A673 (cell line): ENCODE measurements around the gene MARS1. TPM values are rescaled to one million over a fixed set of nuclear protein-coding genes. Genes with fewer than 3 reads are reported as not detected.

Experiments used
- BruUV-seq: library from RNA; stranded (reverse); fragments of 400-500 nt; replicated peaks from 2 replicates; lab custom pipeline; 2021; lab: Mats Ljungman, UMichigan
- CTCF ChIA-PET: fragments of 300-600 bp; sonication (Branson Sonifier 250); formaldehyde crosslinking; loops from one replicate; lab custom pipeline; 2022; ENCODE audit warnings: antibody characterized with exemption; lab: Charles Lee
- POLR2A ChIA-PET: fragments of 300-600 bp; sonication (Branson Sonifier 250); formaldehyde crosslinking; loops from one replicate; lab custom pipeline; 2022; ENCODE audit warnings: antibody characterized with exemption; ENCODE audit not compliant: low non-redundant PET; lab: Charles Lee
- DNase-seq: peaks from one replicate; pipeline ENCODE4 v3.0.0-alpha.2; 2015; ENCODE audit warnings: low spot score
- H3K27ac ChIP-seq: fragments of 200-600 bp; sonication (generic); 2 replicates; pipeline ENCODE4 v1.5.1; 2016; ENCODE audit warnings: mixed run types, low read depth, mild to moderate bottlenecking, mixed read lengths, antibody characterized with exemption, low read length; ENCODE audit not compliant: poor library complexity, severe bottlenecking
- H3K27me3 ChIP-seq: fragments of 200-600 bp; sonication (generic); replicated peaks from 2 replicates; pipeline ENCODE4 v1.6.1; 2017; ENCODE audit warnings: mixed run types, low read depth, mild to moderate bottlenecking, mixed read lengths, antibody characterized with exemption, low read length; ENCODE audit not compliant: insufficient read depth, poor library complexity
- H3K36me3 ChIP-seq: fragments of 200-600 bp; sonication (generic); 2 replicates; pipeline ENCODE4 v1.6.1; 2016; ENCODE audit warnings: mixed run types, mild to moderate bottlenecking, mixed read lengths, antibody characterized with exemption, low read length; ENCODE audit not compliant: insufficient read depth, poor library complexity, severe bottlenecking
- H3K4me1 ChIP-seq: fragments of 200-600 bp; sonication (generic); 2 replicates; pipeline ENCODE4 v1.6.1; 2017; ENCODE audit warnings: mixed run types, mild to moderate bottlenecking, mixed read lengths, antibody characterized with exemption, low read length; ENCODE audit not compliant: insufficient read depth, poor library complexity, severe bottlenecking
- H3K4me3 ChIP-seq: fragments of 200-600 bp; sonication (generic); 2 replicates; pipeline ENCODE4 v1.5.1; 2016; ENCODE audit warnings: low read depth, mixed run types, mild to moderate bottlenecking, mixed read lengths, low read length; ENCODE audit not compliant: poor library complexity, severe bottlenecking
- H3K9me3 ChIP-seq: fragments of 200-600 bp; sonication (generic); 2 replicates; pipeline ENCODE4 v1.6.1; 2016; ENCODE audit warnings: mixed run types, low read depth, mild to moderate bottlenecking, mixed read lengths, antibody characterized with exemption, low read length; ENCODE audit not compliant: poor library complexity, severe bottlenecking
- EZH2 ChIP-seq: fragments of 200-600 bp; sonication (generic); IDR thresholded peaks from 2 replicates; pipeline ENCODE4 v1.6.1; 2017; ENCODE audit warnings: borderline replicate concordance, low read depth, mild to moderate bottlenecking, mixed read lengths, antibody characterized with exemption, low read length; ENCODE audit not compliant: poor library complexity, severe bottlenecking
- intact Hi-C: fragments of 100-400 bp; cut with micrococcal nuclease; formaldehyde crosslinking; loops from one replicate; pipeline ENCODE4 v1.10.0; 2022; ENCODE audit not compliant: unreplicated experiment
- total RNA-seq: library from RNA; stranded (reverse); gene quantifications from 2 replicates; pipeline ENCODE4 v1.2.3, GENCODE V29; 2021
- TF ChIP-seq, protein P1 (sequence below): fragments of 300-800, 200-600 bp; sonication (generic); conservative IDR thresholded peaks from 2 replicates; pipeline ENCODE4 v1.5.1; 2017; ENCODE audit warnings: low read depth, mild to moderate bottlenecking, antibody characterized with exemption, low read length, moderate library complexity, mixed read lengths

Gene MARS1
- total RNA-seq, 1 experiment from 2014 or later: 467 TPM

DNA sequence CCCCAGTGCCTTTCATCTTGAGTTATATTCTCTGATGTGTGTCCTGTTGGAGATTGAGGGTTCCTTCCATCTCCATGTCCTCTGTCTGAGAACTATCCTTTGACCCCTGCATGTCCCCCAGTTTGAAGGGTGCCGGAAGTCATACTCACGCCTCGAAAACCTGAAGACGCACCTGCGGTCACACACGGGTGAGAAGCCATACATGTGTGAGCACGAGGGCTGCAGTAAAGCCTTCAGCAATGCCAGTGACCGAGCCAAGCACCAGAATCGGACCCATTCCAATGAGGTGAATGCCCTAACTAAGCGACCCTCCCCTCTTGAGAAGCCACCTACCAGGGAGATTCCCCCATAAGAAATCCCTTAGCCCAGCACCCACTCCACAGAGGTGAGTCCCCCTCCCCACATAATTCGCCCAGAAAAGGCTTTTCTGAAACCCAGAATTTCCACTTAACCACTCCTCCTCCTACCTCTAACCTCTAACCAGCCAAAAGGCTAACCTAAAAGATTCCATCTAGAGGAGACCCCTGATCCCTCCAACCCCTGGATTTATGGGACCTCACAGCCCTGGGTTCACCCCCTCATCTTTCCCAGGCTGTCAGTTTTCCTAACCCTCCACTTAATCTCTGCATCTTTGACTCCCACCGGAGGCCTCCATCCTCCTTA is 20.5 kb upstream of the MARS1 start:
- Histone ChIP-seq H3K27ac (no peak overlapping the region), H3K27me3 (no peaks in the 10 kb centered on the region), H3K9me3 (no peaks in the 10 kb centered on the region), H3K4me1 (peaks cover 6% of the 10 kb centered on the region), H3K36me3 (no peaks in the 10 kb centered on the region), H3K4me3 (no peak overlapping the region)
- no peak for DNase-seq
- intact Hi-C loops: no loop called here
- no TSS peak for BruUV-seq
- TF ChIP-seq, protein P1, sequence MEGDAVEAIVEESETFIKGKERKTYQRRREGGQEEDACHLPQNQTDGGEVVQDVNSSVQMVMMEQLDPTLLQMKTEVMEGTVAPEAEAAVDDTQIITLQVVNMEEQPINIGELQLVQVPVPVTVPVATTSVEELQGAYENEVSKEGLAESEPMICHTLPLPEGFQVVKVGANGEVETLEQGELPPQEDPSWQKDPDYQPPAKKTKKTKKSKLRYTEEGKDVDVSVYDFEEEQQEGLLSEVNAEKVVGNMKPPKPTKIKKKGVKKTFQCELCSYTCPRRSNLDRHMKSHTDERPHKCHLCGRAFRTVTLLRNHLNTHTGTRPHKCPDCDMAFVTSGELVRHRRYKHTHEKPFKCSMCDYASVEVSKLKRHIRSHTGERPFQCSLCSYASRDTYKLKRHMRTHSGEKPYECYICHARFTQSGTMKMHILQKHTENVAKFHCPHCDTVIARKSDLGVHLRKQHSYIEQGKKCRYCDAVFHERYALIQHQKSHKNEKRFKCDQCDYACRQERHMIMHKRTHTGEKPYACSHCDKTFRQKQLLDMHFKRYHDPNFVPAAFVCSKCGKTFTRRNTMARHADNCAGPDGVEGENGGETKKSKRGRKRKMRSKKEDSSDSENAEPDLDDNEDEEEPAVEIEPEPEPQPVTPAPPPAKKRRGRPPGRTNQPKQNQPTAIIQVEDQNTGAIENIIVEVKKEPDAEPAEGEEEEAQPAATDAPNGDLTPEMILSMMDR: no peak
- no peak for TF ChIP-seq EZH2
- ChIA-PET CTCF (no interaction called here), POLR2A (no interaction called here)

DNA sequence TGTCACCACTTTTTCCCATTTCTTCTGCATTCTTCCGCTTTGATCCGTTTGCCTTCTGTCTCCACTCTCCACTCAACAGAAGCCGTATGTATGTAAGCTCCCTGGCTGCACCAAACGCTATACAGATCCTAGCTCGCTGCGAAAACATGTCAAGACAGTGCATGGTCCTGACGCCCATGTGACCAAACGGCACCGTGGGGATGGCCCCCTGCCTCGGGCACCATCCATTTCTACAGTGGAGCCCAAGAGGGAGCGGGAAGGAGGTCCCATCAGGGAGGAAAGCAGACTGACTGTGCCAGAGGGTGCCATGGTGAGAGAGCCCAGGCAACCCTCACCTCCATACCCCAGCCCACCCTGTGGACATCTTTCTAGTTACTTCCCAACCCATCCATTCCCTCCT is 20.0 kb upstream of the MARS1 start:
- H3K4me3 ChIP-seq: no peak overlapping the region
- no peaks in the 10 kb centered on the region for H3K9me3 ChIP-seq
- ChIA-PET CTCF (no interaction called here), POLR2A (no interaction called here)
- H3K4me1 ChIP-seq: peaks cover under 1% of the 10 kb centered on the region
- no peak for TF ChIP-seq EZH2
- TF ChIP-seq, protein P1: no peak
- DNase-seq: no peak
- intact Hi-C loops: no loop called here
- H3K27me3 ChIP-seq: no peaks in the 10 kb centered on the region
- H3K36me3 ChIP-seq: no peaks in the 10 kb centered on the region
- BruUV-seq: no TSS peak
- H3K27ac ChIP-seq: no peak overlapping the region

DNA sequence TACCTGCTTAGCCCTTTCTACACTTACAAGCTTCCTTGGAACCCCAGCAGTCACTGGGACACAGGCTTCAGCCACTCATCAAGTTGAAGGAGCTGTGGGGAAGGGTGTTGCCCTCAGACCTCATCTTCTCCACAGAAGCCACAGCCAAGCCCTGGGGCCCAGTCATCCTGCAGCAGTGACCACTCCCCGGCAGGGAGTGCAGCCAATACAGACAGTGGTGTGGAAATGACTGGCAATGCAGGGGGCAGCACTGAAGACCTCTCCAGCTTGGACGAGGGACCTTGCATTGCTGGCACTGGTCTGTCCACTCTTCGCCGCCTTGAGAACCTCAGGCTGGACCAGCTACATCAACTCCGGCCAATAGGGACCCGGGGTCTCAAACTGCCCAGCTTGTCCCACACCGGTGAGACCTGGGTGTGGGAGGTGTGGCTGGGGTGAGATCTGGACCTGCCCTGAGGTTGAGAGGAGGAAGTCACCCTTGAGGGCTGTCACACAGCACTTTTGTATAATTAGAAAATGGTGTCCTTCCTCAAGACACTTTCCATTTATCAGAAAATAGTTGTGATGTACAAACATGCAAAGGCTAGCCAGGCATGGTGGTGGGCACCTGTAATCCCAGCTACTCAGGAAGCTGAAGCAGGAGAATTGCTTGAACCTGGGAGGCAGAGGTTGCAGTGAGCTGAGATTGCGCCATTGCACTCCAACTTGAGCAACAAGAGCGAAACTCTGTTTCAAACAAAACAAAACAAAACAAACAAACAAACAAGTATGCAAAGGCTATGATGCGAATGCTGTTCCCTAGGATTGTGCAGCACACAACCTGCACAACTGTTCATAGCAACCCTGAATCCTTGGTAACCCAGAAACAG is 18.3 kb upstream of the MARS1 start:
- intact Hi-C loops: no loop called here
- POLR2A ChIA-PET: interaction anchor here (0.7 kb wide), 1 partner anchor 210 kb away, joined by 3 read pairs; no protein-coding TSS in a partner anchor
- H3K27me3 ChIP-seq: peaks cover 9% of the 10 kb centered on the region
- BruUV-seq: no TSS peak
- no peak overlapping the region for H3K27ac ChIP-seq
- H3K36me3 ChIP-seq: no peaks in the 10 kb centered on the region
- DNase-seq: no peak
- H3K4me1 ChIP-seq: no peaks in the 10 kb centered on the region
- no peak overlapping the region for H3K4me3 ChIP-seq
- no peak for TF ChIP-seq EZH2
- TF ChIP-seq, protein P1: no peak
- CTCF ChIA-PET: no interaction called here
- no peaks in the 10 kb centered on the region for H3K9me3 ChIP-seq
